LNCAP (cell line): ENCODE results near the gene CELF5.

Experiments used
- TF ChIP-seq, protein P1 (sequence below): fragments of 450-650 bp; IDR thresholded peaks from 2 replicates; pipeline ENCODE4 v1.5.1; 2017; ENCODE audit warnings: mild to moderate bottlenecking

CELF5 gene

DNA sequence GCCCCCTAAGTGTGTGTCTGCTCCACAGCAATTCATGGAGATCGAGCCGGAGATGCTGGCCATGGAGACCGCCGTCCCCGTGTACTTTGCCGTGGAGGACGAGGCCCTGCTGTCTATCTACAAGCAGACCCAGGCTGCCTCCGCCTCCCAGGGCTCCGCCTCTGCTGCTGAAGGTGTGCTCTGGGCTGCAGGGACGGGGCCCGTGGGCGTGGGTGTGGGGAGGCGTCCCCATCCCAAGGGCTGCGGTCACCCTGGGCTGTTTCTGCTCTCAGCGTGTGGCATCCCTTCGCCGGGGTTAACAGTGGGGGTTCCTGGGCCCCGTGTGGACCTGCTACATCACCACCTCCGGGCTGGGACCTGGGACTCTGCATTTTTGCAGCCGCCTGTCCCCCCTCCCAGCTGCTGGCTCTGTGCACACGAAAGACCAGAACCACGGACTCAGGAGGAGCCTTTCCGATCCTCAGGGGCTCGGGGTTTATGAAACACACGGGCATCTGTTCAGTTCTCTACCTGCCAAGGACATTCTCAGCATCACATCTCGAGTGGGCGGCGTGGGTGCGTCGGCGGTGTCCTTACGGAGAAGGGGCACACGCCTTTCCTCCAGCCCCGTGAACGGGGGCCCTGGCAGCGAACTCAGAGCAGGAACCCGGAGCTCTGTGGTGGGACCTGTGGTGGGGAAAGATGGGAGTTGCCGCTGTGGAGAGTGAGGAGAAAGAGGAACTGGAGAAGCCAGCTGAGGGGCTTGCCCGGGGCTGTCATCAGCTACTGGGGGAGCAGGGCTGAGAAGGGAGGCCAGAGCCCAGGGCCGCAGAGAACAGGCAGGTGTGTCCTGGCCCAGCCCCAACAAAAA is 31.0 kb upstream of the CELF5 start:
- TF ChIP-seq, protein P1, sequence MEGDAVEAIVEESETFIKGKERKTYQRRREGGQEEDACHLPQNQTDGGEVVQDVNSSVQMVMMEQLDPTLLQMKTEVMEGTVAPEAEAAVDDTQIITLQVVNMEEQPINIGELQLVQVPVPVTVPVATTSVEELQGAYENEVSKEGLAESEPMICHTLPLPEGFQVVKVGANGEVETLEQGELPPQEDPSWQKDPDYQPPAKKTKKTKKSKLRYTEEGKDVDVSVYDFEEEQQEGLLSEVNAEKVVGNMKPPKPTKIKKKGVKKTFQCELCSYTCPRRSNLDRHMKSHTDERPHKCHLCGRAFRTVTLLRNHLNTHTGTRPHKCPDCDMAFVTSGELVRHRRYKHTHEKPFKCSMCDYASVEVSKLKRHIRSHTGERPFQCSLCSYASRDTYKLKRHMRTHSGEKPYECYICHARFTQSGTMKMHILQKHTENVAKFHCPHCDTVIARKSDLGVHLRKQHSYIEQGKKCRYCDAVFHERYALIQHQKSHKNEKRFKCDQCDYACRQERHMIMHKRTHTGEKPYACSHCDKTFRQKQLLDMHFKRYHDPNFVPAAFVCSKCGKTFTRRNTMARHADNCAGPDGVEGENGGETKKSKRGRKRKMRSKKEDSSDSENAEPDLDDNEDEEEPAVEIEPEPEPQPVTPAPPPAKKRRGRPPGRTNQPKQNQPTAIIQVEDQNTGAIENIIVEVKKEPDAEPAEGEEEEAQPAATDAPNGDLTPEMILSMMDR: no peak

DNA sequence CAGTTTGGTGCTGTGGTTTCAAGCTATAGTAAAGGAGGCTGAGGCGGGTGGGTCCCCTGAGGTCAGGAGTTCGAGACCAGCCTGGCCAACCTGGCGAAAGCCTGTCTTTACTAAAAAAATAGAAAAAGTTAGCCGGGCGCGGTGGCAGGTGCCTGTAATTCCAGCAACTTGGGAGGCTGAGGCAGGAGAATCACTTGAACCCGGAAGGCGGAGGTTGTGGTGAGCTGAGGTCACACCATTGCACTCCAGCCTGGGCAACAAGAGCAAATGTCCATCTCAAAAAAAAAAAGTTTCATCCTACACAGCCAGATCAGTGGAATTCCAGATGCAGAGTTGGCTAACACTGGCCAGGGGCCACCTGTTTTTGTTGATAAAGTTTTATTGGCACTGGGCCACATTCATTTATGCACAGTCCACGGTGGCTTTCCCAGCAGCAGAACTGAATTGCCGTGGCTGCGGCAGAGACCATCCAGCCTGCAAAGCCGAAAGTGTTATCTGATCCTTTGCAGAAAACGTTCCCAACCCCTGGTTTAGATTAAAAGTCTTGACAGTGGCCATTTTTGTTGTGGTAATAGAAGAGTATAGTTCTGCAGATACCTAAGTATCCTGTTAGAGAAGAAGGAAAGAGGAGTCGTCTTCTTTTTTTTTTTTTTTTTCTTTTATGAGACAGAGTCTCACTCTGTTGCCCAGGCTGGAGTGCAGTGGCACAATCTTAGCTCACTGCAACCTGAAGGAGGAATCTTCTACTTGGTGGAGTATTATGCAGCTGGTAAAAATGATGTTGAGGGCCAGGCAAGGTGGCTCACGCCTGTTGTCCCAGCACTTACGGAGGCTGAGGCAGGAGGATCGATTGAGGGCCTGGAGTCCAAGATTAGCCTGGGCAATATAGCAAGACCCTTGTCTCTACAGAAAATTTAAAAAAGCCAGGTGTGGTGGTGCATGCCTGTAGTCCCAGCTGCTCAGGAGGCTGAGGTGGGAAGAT is 30.1 kb upstream of the CELF5 start:
- TF ChIP-seq, protein P1: no peak

DNA sequence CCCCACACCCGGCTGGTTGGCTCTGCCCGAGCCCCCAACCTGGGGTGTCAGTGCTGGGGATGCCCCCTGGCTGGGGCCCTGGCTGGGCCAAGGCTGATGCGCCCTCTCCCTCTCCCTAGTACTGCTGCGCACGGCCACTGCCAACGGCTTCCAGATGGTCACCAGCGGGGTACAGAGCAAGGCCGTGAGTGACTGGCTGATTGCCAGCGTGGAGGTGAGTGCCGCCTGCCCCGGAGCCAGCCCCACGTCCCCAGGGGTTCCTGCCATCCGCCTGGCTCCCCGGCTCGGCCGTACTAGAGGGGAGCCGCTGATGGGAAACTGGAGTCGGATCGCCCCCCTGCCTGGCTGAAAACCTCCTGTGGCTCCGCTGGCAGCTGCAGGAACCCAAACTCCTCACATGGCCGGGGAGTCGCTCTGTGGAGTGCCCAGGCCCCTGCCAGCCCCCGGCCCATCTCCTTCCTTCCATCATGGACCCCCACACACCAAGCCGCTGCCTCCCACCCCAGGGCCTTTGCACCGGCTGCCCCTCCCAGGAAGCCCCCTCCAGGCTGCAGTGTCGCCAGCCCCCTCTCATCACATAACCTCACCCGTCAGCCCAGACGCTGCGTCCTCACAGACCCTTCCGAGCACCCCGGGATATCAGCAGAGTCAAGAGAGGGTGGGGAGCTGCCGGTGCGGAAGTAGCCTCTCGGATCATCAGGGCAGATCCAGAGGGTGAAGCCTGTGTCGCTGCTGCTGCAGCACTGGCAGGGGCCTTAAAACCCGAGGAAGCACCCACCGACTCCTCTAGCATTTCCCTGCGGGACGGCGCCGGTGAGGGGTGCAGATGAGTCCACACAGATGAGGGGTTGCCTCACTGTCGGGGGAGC is 28.2 kb upstream of the CELF5 start:
- TF ChIP-seq, protein P1: no peak

DNA sequence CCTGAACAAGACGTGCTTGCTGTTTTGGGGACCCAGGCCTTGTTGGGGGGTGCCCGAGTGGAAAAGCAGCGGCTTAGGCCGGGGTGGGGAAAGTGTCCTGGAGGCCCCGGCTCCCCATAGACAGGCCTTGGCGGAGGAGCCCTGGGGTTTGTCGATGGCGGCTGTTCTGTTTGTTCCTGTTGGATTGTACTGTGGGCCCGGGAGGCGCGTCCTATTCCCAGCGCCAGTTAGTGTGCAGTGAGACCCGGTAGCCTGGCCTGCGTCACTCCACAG is 27.6 kb upstream of the CELF5 start:
- TF ChIP-seq, protein P1: no peak

DNA sequence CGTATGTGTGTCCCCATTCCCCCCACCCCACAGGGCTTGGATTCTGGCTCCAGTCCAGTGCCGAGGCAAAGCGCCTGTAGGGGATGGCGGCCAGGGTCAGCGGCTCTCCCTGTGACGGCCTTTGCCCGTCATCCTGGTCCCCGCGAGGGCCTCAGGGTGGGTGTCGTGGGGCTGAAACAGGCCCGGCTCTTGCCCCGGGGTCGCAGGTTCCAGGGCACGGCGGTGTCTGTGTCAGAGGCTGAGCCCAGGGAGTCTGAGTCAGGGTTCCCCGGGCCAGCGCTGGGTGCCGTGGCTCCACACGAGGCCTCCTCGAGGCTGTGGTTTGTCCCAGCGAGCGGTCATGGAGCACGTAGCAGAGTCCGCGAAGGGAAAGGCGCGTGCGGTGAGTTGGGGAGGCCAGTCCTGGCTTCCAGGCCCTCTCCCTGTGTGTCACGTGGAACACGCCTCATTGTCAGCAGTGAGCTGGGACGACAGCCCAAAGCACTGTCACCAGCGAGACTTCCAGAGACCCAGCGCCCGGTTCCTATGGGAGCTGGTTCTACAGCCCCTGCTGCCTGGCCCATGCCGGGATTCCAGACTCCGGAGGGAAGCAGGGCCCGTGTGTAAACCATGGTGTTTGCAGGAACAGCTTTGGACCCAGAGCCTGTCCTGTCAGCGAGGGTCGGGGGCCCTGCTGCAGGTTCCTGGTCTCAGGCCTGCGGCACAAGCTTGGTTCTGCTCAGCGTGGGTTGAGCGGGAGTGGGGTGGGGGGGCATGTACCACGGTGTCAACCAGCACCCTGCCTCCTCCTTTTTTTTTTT is 25.4 kb upstream of the CELF5 start:
- TF ChIP-seq, protein P1: no peak

DNA sequence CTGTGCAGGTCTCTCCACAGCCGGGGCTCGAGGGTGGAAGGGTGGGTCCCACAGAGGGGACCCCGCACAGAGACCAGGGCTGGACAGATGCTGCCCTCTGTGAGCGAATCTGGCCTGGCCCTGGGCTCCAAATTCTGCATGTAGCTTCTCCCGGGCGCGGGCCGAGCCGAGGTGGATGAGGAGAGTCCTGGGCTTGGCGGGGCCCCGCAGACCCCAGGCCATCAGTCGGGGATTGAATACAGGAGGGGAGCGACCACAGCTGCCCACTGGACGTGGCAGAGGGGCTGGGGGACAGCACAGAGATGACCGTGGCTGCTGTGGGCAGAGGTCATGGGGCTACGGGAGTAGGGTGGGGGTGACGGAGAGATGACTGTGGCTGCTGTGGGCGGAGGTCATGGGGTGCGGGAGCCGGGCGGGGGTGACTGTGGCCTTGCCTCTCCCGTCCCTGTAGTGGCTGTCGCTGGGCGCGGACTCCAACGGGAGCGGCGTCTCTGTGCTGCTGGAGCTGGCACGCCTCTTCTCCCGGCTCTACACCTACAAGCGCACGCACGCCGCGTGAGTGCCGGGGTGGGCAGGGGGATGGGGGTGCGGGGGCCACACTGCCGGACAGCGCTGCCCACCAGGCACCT is 23.3 kb upstream of the CELF5 start:
- TF ChIP-seq, protein P1: no peak
